HG03469 (cell line): ENCODE measurements around the gene MALRD1.

Source experiments
- ATAC-seq: cut with Tn5 transposase; IDR thresholded peaks from one replicate; pipeline ENCODE4 v1.9.1; 2021; ENCODE audit warnings: mild to moderate bottlenecking, moderate library complexity, moderate number of reproducible peaks; ENCODE audit not compliant: unreplicated experiment

Gene MALRD1

DNA sequence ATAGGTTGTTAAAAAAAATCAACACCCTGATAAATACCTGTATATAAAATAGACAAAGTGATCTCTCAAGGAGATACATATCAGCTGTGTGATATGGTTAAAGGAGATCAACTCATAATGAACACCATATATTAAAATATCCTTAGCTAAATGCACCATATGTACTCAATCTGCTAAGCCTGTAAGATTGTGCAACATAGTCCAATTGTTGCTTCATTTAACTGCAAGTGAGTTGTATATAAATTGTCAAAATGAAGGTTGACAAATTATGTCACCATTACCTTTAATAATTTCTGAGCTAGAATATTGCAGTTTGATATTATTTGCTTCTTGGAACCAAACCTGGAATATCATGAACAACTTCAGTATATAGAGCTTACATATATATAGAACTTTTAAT is 283.7 kb downstream of the MALRD1 start:
- no peak for ATAC-seq

DNA sequence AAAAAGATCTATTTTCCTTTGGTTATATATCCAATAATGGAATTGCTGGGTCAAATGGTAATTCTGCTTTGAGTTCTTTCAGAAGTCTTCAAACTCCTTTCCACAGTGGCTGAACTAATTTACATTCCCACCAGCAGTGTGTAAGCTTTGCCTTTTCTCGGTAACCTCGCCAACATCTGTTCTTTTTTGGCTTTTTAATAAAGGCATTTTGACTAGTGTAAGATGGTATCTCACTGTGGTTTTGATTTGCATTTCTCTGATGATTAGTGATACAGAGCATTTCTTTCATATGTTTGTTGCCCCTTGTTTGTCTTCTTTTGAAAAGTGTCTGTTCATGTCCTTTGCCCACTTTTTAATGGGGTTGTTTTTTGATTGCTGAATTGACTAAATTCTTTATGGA is 285.0 kb downstream of the MALRD1 start:
- no peak for ATAC-seq

DNA sequence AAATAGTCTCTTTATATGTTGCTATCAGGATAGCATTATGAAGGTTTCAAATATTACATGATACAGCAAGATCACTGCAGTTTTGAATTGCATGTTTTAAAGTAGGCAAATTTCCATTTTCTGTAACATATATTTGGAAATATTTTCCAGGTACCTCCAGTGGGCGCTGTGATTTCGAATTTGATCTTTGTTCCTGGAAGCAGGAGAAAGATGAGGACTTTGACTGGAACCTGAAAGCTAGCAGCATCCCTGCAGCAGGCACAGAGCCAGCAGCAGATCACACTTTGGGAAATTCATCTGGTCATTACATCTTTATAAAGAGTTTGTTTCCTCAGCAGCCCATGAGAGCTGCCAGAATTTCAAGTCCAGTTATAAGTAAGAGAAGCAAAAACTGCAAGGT is 299.0 kb downstream of the MALRD1 start:
- no peak for ATAC-seq

DNA sequence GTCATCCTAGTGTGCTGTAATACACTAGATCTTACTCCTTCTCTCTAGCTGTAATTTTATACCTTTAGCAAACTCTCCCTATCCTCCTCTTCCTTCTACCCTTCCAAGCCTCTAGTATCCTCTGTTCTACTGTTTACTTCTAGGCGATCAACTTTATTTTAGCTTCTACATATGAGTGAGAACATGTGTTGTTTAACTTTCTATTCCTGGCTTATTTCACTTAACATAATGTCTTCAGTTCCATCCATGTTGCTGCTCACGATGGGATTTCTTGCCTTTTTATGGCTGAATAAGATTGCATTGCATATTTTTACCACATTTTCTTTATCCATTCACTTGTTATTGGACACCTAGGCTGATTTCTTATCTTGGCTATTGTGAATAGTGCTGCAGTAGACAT is 318.6 kb downstream of the MALRD1 start:
- no peak for ATAC-seq

DNA sequence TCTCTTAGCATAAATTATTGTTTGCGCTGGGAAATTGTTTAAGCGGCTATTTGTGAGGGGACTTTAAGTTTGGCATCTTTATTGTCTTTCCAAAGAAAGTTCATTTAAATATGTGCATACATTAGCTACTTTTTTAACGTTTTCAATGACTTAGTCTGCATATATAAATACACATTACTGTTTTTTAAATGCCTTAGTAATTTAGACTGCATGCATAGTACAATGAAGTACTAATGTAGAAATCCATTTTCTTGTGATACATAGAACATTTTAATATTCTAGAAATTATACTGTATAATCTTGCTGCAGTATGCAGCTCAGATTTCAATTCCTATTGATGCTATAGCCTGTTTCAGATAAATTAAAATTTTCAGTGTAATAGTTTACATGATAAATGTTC is 325.4 kb downstream of the MALRD1 start:
- ATAC-seq, result no peak

DNA sequence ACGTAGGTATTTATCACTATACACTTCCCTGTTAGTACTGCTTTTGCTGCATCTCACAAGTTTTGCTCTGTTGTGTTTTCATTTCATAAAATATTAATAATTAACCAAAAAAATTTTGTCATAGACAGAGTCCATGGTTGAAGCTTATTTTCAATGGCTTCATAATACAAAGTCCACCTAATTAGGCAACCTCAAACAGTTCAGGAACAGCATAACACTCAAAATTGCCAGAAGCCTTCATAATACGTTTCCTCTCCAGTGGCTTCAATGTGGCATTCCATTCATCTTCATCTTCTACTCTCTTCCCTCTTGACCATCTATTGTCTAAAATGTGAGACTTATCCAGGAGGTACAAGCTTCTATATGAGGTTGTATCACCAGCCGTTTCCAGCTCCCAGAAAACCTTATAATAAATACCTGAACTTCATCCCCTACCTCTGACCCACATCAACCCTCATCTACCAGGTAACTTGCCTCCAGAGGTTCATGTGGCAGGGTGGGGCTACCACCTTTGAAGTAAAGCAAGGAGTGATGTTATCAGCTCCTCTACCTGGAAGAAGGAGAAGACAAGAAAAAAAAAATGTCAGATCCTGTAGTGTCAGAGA is 337.3 kb downstream of the MALRD1 start:
- ATAC-seq, result no peak

DNA sequence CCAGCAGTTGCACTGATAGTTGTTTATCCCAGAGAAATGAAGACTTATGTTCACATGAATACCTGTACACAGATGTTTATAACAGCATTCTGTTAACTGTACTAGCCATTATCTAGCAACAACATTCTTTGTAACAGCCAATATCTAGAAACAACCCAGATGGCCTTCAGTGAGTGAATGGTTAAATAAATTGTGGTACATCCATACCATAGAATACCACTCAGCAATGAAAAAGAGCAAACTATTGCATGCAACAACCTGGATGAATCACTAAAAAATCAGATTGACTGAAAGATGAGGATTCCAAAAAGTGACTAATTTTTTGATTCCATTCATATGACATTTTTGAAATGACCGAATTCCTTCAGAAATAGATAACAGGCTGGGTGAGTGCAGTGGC is 360.3 kb downstream of the MALRD1 start:
- ATAC-seq, result no peak

DNA sequence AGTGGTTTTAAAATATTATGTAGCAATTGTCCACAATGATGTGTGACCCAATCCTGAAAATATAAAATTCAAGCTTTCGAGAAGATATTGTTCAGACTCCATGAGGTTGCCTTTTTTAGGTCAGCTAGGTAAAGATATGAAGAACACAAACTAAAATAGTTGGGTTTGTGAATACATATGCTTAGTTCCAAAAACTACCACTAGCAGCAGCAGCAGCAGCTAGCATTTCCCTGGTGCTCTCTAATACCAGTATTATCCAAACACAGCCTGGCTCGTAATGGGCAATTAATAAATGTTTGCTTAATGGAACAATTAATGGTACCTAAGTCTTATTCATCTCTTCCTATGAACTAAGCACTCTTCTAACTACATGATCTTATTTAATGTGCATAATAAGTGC is 362.5 kb downstream of the MALRD1 start:
- ATAC-seq, result no peak

DNA sequence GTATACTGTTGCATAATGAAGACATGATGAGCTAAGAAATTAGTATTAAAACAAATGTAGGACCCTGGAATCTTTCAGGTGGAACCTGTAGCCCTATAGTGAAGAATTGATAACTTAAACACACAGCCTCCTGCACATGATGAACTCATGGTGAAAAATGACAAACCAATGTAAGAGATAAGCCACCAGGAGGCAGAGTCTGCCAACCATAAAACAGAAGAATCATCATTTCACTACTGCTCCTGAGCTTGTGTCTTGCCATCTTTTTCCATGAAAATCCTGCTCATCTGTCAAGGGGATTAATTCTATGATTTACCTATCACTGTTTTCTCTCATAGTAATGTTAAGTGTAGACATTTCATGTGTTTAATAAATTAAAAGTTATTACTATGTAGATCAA is 363.9 kb downstream of the MALRD1 start:
- no peak for ATAC-seq

DNA sequence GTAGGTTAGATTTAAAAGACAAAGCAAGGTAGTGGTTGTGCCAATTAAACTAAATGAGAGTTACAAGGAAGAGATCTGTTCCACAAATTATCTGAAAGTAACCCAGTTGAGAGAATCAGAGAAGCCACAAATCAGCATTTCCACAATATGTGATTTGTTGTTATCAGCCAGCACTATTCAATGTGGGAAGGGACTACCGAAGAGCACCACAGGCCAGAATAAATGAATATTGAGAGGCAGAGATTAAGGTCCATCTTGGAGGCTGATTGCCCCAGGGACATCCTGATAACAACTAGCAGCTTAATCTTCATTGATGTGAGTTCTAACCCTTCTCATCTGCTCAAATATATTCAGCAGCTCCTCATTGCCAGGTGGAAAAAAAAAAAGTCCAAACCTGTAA is 367.6 kb downstream of the MALRD1 start:
- ATAC-seq, result no peak

DNA sequence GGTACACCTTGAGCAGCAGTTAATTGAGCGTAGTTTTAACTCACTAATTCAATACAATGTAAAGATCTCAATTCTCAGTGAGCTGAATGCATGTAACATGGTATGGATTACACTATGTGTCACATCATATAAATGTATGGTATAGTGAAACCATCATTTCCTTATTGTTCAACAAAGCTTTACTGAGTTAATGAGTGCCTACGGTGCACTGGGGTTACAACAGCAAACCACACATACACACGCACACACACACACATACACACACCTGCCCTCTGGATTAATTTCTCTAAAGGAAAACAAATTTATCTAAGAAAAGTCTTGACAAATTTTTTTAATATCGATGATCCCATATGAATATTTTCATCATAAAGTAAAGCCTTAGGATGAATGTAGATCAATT is 369.1 kb downstream of the MALRD1 start:
- no peak for ATAC-seq

DNA sequence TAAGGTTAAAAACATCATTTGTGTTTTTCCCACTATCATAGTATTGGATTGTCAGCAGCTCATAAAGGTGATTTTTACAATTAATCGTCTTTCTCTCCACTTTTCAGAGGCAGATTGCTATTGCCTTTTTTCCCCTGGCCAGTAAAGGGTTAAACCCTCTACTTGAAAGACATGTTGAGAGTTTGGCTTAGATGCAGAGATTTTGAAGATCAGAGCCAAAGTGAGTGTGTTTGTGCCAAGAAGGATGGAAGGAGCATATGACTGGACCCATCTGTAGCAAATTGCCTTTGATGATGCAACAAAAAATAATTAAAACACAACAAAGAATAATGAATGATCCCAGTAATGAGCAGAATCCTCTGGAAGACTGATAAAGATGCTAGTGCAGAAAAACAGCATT is 373.1 kb downstream of the MALRD1 start:
- no peak for ATAC-seq

DNA sequence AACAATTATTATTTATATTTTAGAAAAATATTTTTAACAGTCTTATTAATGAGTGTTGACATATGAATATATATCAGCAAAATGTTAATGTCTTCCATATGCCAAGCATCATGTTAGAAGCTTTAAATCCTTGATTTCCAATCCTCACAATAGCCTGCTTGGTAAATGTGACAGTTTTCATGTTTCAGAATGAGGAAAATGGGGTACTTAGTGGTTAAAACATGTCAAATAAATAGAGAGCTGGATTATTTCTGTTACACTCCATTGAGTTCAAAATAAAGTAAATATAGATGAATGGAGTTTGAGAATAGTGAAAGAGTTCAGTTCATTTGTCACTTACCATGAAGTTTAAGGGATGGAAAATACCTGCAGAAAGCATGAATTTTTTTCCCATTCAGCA is 377.4 kb downstream of the MALRD1 start:
- ATAC-seq, result no peak

DNA sequence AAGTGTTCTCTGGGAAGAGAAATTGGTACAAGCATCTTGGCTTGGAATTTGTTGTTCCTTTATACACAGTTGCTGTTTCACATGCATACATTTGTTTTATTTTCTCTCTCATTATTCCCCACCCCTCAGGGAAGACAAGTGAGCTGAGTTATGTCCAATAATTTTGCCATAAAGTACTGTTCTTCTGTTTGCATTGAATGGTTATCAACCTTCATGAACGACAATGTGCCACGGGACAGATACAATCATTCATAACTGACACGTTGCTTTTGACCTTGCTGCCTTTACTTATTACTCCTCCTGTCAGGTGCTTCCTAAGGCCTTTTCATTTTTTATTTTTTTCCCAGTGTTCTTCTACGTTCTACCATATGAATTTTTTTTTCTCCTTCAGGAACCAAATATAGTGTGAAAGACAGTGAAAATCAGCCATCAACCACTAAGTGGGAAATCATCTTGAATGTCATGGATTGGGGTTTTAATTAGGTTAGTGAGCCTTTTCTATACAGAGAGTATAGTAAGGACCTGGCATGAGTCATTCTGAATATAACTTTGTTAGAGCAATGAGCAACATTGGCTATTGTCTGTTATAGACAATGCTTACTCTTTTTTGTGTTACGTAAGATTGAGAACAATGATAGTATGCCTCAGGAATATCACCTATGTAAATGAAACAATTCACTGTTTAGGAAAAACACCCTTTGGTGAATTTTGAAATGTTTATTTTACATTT is 383.2 kb downstream of the MALRD1 start:
- ATAC-seq, result no peak

DNA sequence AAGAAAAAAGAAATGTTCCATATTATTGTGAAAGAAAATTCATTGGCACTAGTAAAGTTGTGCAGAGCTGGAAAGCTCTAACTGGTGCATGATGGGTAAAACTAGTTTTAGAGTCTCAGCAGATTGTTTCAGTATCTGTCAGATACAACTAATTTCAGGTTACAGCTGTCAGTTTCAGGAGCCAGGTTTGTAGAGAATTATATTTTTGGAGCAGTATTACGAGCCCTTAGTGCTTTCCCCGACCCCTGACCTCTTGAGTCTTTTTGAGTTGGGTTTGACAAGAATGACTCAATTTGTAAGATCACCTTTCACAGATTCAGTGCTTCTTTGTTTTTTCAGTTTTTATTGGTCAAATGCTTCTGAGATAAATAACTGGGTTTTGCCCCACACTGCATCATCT is 401.3 kb downstream of the MALRD1 start:
- no peak for ATAC-seq

DNA sequence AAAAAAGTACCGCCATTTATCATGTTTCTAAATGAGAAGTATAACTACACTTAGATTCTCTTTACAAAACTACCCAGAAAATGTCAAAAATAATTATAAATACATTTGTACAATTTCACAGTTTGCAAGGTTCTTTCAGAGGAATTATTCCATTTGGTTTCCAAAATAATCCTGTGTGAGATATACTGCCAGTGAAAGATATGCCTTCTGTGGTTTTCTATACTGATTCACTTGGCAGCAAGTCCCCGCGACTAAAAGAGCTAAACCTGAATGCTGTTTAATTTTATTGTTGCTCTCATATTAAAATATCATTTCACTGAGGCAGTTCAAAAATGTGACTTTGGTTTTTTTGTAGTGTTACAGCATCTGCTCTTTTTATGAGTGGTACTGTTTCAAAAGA is 402.8 kb downstream of the MALRD1 start:
- no peak for ATAC-seq

DNA sequence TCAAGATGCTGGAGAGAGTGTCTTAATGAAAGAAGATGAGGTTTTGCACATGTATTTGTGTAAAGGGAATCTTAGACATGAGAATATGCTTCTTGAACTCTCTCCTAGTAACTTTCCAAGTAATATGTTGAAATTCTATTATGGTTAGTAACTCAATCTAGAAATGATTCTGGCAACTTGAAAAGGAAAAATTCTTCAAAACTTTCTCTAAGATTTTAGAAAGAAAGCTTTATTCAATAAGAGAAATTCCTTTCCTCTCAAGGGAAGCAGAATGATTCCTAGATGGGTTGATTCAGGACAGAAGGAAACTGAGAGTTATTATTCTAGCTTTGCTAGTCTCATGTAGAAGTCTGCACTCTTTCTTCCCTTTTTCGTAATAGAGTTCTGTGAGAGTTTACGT is 403.3 kb downstream of the MALRD1 start:
- ATAC-seq, result no peak

DNA sequence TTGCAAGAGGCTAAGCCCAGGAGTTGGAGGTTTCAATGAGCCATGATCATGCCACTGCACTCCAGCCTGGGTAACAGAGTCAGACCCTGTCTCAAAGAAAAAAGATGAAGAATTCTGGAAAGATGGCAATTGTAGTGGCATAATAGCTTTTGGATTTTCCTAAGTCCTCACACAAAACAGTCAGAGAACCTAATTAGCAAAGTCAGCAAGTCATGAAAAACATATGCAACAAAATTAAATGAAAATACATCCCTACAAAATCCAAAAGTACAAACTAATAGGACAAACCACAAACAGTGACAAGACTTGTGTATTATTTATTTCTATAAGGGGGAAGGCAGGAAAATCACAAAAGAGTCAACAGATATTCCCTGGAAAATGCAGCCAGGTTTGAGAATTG is 405.4 kb downstream of the MALRD1 start:
- no peak for ATAC-seq

DNA sequence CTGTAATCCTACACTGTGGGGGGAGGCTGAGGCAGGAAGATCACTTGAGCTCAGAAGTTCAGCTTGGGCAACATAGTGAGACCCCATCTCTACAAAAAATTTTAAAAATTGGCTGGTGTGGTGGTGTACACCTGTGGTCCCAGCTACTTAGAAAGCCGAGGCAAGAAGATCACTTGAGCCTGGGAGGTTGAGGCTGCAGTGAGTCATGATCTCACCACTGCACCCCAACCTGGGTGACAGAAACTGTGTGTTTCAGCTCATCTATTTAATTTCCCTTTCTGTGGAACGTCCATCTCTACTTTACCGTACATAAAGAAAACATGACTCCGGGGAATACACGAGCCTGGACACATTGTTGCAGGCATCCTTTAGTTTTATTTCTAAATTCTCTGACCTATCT is 413.0 kb downstream of the MALRD1 start:
- no peak for ATAC-seq

DNA sequence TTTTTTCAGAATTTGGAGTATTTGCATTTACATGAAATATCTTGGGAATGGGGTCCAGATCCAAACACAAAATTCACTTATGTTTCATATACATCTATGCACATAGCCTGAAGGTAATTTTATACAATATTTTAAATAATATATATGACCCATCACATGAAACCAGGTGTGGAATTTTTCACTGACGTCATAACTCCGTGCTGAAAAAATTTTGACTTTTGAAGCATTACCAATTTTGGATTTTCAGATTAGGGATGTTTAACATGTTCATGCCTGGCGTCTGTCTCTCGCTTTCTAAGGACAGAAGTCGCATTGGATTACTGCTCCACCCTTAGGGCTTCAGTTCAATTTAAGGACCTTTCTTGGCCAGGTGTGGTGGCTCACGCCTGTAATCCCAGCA is 418.1 kb downstream of the MALRD1 start:
- no peak for ATAC-seq

DNA sequence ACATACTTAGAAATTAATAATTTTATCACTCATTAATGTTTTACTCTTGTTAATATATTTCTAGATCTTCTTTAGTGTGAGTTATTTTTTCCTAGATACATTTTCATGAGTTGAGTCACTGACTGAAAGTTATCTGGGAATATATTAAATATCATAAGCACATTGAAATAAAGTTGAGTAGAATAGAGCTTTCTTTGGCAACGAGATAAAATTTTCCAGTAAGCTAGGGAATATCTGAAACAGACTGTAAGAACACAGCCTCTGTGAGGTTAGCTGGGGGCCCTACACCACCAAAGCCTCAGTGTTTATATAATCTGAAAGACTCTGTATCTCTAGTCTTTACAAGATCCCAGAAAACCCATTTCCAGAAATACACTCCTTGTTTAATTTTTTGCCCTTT is 419.8 kb downstream of the MALRD1 start:
- ATAC-seq, result no peak

DNA sequence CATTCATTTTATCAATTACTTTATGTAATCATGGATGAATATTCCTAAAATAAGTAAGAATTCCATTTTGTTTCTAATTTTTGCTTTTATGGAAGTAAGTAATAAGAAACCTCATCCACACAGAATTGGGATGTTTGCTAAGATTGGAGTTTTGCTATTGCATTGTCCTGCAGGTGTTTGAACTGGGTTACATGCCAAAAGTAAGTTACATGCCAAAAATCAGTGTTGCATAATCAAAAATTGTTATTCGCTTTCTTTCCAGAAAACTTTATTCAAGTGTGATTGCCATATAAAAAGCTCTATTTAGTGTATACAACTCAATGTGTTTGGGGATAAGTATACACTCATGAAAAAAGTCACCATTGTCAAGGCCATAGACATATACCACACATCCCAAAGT is 420.9 kb downstream of the MALRD1 start:
- no peak for ATAC-seq

DNA sequence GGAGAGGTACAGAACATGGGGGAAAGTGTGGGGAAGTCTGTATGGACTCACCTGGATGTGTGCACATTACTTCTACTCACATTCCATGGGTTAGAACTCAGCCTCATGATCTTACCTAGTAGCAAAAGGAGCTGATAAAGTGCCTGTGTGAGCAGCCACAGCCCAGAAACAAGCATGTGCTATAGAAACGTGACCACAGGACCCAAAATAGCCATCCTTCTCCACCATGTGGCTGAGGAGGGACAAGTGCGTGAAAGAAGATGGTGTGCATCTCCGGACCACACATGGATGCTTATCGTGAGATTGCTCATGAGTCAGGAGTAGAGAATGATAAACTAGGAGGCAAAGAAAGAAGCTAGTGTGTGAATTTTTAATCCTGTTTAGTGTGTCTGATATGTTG is 431.3 kb downstream of the MALRD1 start:
- no peak for ATAC-seq
